Liver (tissue), 3 donors: Measurements from ENCODE around the gene PTRHD1.

Source experiments
- JUND ChIP-seq, 2 donors: IDR thresholded peaks; 2 replicates each; pipeline ENCODE4 v1.6.1; 2016; ENCODE audit warnings: antibody characterized with exemption in 2 of 2
- MAX ChIP-seq: IDR thresholded peaks from 2 replicates; pipeline ENCODE4 v1.6.1; 2016; ENCODE audit warnings: antibody characterized with exemption
- NR2F2 ChIP-seq: IDR thresholded peaks from 2 replicates; pipeline ENCODE4 v1.6.1; 2016; ENCODE audit warnings: antibody characterized with exemption
- RAD21 ChIP-seq, 2 donors: IDR thresholded peaks; 2 replicates each; pipeline ENCODE4 v1.6.1; 2016; ENCODE audit warnings: antibody characterized with exemption in 2 of 2, mild to moderate bottlenecking in 2 of 2
- REST ChIP-seq: IDR thresholded peaks from 2 replicates; pipeline ENCODE4 v1.6.1; 2016; ENCODE audit warnings: antibody characterized with exemption, mild to moderate bottlenecking
- RXRA ChIP-seq, 2 donors: IDR thresholded peaks; 2 replicates each; pipeline ENCODE4 v1.6.1; 2017 to 2018; ENCODE audit warnings: antibody characterized with exemption in 2 of 2, mild to moderate bottlenecking in 1 of 2
- TAF1 ChIP-seq: conservative IDR thresholded peaks from 2 replicates; pipeline ENCODE4 v1.6.1; 2016; ENCODE audit warnings: antibody characterized with exemption, mild to moderate bottlenecking
- TF ChIP-seq, protein P1 (sequence below): fragments of 150-350 bp; IDR thresholded peaks from 2 replicates; pipeline ENCODE4 v1.5.1; 2017; ENCODE audit warnings: improper control_type of control experiment, low read depth, low read length; ENCODE audit not compliant: missing input control
- donor health status: healthy.
- donor health status: healthy.

- TF ChIP-seq, protein P1, sequence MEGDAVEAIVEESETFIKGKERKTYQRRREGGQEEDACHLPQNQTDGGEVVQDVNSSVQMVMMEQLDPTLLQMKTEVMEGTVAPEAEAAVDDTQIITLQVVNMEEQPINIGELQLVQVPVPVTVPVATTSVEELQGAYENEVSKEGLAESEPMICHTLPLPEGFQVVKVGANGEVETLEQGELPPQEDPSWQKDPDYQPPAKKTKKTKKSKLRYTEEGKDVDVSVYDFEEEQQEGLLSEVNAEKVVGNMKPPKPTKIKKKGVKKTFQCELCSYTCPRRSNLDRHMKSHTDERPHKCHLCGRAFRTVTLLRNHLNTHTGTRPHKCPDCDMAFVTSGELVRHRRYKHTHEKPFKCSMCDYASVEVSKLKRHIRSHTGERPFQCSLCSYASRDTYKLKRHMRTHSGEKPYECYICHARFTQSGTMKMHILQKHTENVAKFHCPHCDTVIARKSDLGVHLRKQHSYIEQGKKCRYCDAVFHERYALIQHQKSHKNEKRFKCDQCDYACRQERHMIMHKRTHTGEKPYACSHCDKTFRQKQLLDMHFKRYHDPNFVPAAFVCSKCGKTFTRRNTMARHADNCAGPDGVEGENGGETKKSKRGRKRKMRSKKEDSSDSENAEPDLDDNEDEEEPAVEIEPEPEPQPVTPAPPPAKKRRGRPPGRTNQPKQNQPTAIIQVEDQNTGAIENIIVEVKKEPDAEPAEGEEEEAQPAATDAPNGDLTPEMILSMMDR, result no peak
- TF ChIP-seq REST (no peak), RAD21 (IDR thresholded peaks at IDR 0.05) (no peak), TAF1 (no peak), RXRA (IDR thresholded peaks at IDR 0.05) (no peak), MAX (no peak), JUND (IDR thresholded peaks at IDR 0.05) (no peak), NR2F2 (no peak)
Observed at GRCh38 chr2:24762518-24762917, 30.7 kb downstream of the PTRHD1 start.
